NCI-H2081 treated with DMSO at 0.1 percent for 48 hours (cell line): ENCODE data around the gene PRTG.

ENCODE experiments used
- DNase-seq: peaks from one replicate; lab custom pipeline; 2025; lab: John Stamatoyannopoulos, UW

Gene PRTG

GRCh38 chr15:55562601-55563000, 180.4 kb downstream of the PRTG start:
- no peak for DNase-seq
